GM21381 (cell line): ENCODE results near the gene ATN1.
A peak's percentile ranks its signal among the peaks of the same experiment; 100 is the strongest.

Experiments
- ATAC-seq: cut with Tn5 transposase; IDR thresholded peaks from one replicate; pipeline ENCODE4 v1.9.1; 2021; ENCODE audit warnings: mild to moderate bottlenecking, moderate library complexity; ENCODE audit not compliant: unreplicated experiment

The ATN1 gene

GRCh38 chr12:6943722-6944380 lies 16.1 kb downstream of the ATN1 start, which contains the start of the genes C12orf57 and RNU7-1:
C12orf57 (plus strand) TSS chr12:6944022; CDS start chr12:6944122, 100 bp downstream.
RNU7-1 (plus strand) TSS chr12:6943816.
- peak; percentile 27 for ATAC-seq

GRCh38 chr12:6944381-6945186 lies 16.8 kb downstream of the ATN1 start:
- peak; percentile 32 for ATAC-seq

- ATAC-seq: no peak
Measured at GRCh38 chr12:6945613-6946012, 17.9 kb downstream of the ATN1 start.

- ATAC-seq: peak; percentile 25
Measured at GRCh38 chr12:6946033-6946919, 18.5 kb downstream of the ATN1 start.

- no peak for ATAC-seq
Measured at GRCh38 chr12:6946920-6947374, 19.2 kb downstream of the ATN1 start.

GRCh38 chr12:6947615-6948014 lies 19.9 kb downstream of the ATN1 start:
- no peak for ATAC-seq

- no peak for ATAC-seq
Measured at GRCh38 chr12:6948873-6949594, 21.3 kb downstream of the ATN1 start.

- ATAC-seq: no peak
Measured at GRCh38 chr12:6950401-6950801, 22.6 kb downstream of the ATN1 start.

GRCh38 chr12:6950811-6951540 lies 23.2 kb downstream of the ATN1 start, which contains the start of gene PTPN6:
PTPN6 (plus strand) TSS chr12:6951356; CDS start chr12:6951513, 157 bp downstream.
- ATAC-seq: no peak

- no peak for ATAC-seq
Measured at GRCh38 chr12:6951551-6952120, 23.9 kb downstream of the ATN1 start.

- ATAC-seq: no peak
Measured at GRCh38 chr12:6952121-6952862, 24.5 kb downstream of the ATN1 start.

GRCh38 chr12:6952863-6953441 lies 25.2 kb downstream of the ATN1 start:
- ATAC-seq: no peak

- ATAC-seq: peak; percentile 37
Measured at GRCh38 chr12:6953442-6954315, 25.9 kb downstream of the ATN1 start.

- ATAC-seq: no peak
Measured at GRCh38 chr12:6954316-6955107, 26.8 kb downstream of the ATN1 start.

GRCh38 chr12:6955108-6956020 lies 27.6 kb downstream of the ATN1 start:
- ATAC-seq: no peak
